Hepatocyte (in vitro differentiated cells): ENCODE measurements around the gene ATXN2. TPM values are rescaled to one million over a fixed set of nuclear protein-coding genes. Genes with fewer than 3 reads are reported as not detected.
A peak's percentile ranks its signal among the peaks of the same experiment; 100 is the strongest.

Source experiments
- DNase-seq: peaks from one replicate; pipeline ENCODE4 v3.0.0-alpha.2; 2016; ENCODE audit warnings: low spot score
- H2AFZ ChIP-seq: fragments of 200-600 bp; sonication (generic); 2 replicates; pipeline ENCODE4 v1.6.0; 2016; ENCODE audit warnings: antibody characterized with exemption, mild to moderate bottlenecking
- H3K27ac ChIP-seq: fragments of 200-600 bp; sonication (generic); 2 replicates; pipeline ENCODE4 v1.5.1; 2016; ENCODE audit warnings: mild to moderate bottlenecking
- H3K27me3 ChIP-seq: fragments of 200-600 bp; sonication (generic); 2 replicates; pipeline ENCODE4 v1.6.1; 2016
- H3K36me3 ChIP-seq: fragments of 200-600 bp; sonication (generic); replicated peaks from 2 replicates; pipeline ENCODE4 v1.5.1; 2016; ENCODE audit warnings: low read depth; ENCODE audit not compliant: insufficient read depth
- H3K4me1 ChIP-seq: fragments of 200-600 bp; sonication (generic); 2 replicates; pipeline ENCODE4 v1.5.1; 2016; ENCODE audit warnings: mild to moderate bottlenecking, moderate library complexity; ENCODE audit not compliant: insufficient read depth
- H3K4me2 ChIP-seq: fragments of 200-600 bp; sonication (generic); 2 replicates; pipeline ENCODE4 v1.6.0; 2016
- H3K4me3 ChIP-seq: fragments of 200-600 bp; sonication (generic); 2 replicates; pipeline ENCODE4 v1.5.1; 2016; ENCODE audit warnings: mild to moderate bottlenecking
- H3K79me2 ChIP-seq: fragments of 200-600 bp; sonication (generic); 2 replicates; pipeline ENCODE4 v1.6.0; 2017; ENCODE audit warnings: mild to moderate bottlenecking
- H3K9me2 ChIP-seq: fragments of 200-600 bp; sonication (generic); replicated peaks from 2 replicates; pipeline ENCODE4 v1.6.0; 2017; ENCODE audit warnings: mild to moderate bottlenecking; ENCODE audit not compliant: insufficient read depth
- H3K9me3 ChIP-seq: fragments of 200-600 bp; sonication (generic); 2 replicates; pipeline ENCODE4 v1.5.1; 2016; ENCODE audit warnings: low read depth, mild to moderate bottlenecking
- H4K20me1 ChIP-seq: fragments of 200-600 bp; sonication (generic); 2 replicates; pipeline ENCODE4 v1.6.0; 2016; ENCODE audit warnings: mild to moderate bottlenecking; ENCODE audit not compliant: insufficient read depth, poor library complexity, severe bottlenecking
- EZH2 ChIP-seq: fragments of 200-600 bp; sonication (generic); IDR thresholded peaks from 2 replicates; pipeline ENCODE4 v1.6.1; 2016; ENCODE audit warnings: antibody characterized with exemption, mild to moderate bottlenecking, borderline replicate concordance
- EZH2phosphoT487 ChIP-seq: fragments of 200-600 bp; sonication (generic); IDR thresholded peaks from one replicate; pipeline ENCODE4 v1.6.1; 2018; ENCODE audit warnings: antibody characterized with exemption, mild to moderate bottlenecking, low read depth, moderate library complexity; ENCODE audit not compliant: unreplicated experiment, severe bottlenecking
- WGBS: methylation state at CpG from one replicate; pipeline ENCODE4 v1.1.6; 2016; ENCODE audit warnings: low lambda C conversion rate; ENCODE audit errors: missing lambda C conversion rate; 5-methylcytosine and 5-hydroxymethylcytosine counted together
- polyA plus RNA-seq: library from polyadenylated mRNA; unstranded; fragments of >200 nt; fragmentation: Nextera tagmentation; extraction: Ambion mirVana; gene quantifications from 2 replicates; pipeline ENCODE4 v1.2.1, GENCODE V29; 2016
- total RNA-seq: library from RNA; depleted of rRNA; stranded (reverse); fragments of >200 nt; gene quantifications from 2 replicates; pipeline ENCODE4 v1.2.3, GENCODE V29; 2014
- TF ChIP-seq, protein P1 (sequence below): fragments of 200-600 bp; sonication (generic); IDR thresholded peaks from 2 replicates; pipeline ENCODE4 v1.5.1; 2016; ENCODE audit warnings: antibody characterized with exemption, mild to moderate bottlenecking; ENCODE audit not compliant: poor library complexity

ATXN2 gene
- total and polyA plus RNA-seq, 2 experiments from 2014 or later: 36.9 to 47.9 TPM

DNA sequence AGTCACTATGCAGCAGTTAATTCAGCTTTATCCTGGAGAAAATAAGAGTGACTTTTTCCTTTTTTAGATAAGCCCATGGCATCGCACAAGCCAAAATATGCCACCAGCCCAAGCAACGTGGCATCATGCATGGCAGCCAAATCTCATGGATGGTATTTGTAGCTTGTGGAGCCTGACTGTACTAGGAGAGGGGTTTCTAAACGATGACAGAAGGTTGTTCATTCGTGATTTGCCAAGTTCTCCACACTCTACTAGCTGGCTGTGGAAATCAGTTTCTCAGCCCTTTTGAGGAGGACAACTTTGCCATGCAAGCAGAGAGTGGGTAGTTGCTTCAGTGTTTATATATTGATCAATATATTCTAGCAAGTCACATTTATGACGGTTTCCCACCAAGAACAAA, 41.4 kb upstream of the ATXN2 start:
- no peak overlapping the region for H3K4me2 ChIP-seq
- no peaks in the 10 kb centered on the region for H4K20me1 ChIP-seq
- peaks cover 3% of the 10 kb centered on the region for H3K79me2 ChIP-seq
- H3K36me3 ChIP-seq: no peaks in the 10 kb centered on the region
- DNase-seq: no peak
- H3K9me3 ChIP-seq: no peaks in the 10 kb centered on the region
- H3K4me3 ChIP-seq: no peak overlapping the region
- TF ChIP-seq EZH2phosphoT487: no peak
- TF ChIP-seq, protein P1, sequence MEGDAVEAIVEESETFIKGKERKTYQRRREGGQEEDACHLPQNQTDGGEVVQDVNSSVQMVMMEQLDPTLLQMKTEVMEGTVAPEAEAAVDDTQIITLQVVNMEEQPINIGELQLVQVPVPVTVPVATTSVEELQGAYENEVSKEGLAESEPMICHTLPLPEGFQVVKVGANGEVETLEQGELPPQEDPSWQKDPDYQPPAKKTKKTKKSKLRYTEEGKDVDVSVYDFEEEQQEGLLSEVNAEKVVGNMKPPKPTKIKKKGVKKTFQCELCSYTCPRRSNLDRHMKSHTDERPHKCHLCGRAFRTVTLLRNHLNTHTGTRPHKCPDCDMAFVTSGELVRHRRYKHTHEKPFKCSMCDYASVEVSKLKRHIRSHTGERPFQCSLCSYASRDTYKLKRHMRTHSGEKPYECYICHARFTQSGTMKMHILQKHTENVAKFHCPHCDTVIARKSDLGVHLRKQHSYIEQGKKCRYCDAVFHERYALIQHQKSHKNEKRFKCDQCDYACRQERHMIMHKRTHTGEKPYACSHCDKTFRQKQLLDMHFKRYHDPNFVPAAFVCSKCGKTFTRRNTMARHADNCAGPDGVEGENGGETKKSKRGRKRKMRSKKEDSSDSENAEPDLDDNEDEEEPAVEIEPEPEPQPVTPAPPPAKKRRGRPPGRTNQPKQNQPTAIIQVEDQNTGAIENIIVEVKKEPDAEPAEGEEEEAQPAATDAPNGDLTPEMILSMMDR: no peak
- no peak for TF ChIP-seq EZH2
- no peak overlapping the region for H3K27ac ChIP-seq
- peaks cover 41% of the 10 kb centered on the region for H3K4me1 ChIP-seq
- H3K27me3 ChIP-seq: no peaks in the 10 kb centered on the region
- no peaks in the 10 kb centered on the region for H3K9me2 ChIP-seq
- no peak overlapping the region for H2AFZ ChIP-seq
- 96% methylated on average over 5 of the region's 5 CpGs for WGBS

GRCh38 chr12:111638556-111638955, 39.4 kb upstream of the ATXN2 start:
- H3K9me2 ChIP-seq: no peaks in the 10 kb centered on the region
- 82% methylated on average over 6 of the region's 6 CpGs for whole genome bisulfite sequencing
- no peak overlapping the region for H3K4me3 ChIP-seq
- peak overlapping the region; percentile 95 for H3K27ac ChIP-seq
- no peak for DNase-seq
- H3K4me1 ChIP-seq: peaks cover 39% of the 10 kb centered on the region
- H3K9me3 ChIP-seq: no peaks in the 10 kb centered on the region
- no peaks in the 10 kb centered on the region for H4K20me1 ChIP-seq
- TF ChIP-seq EZH2phosphoT487 (no peak), EZH2 (no peak)
- TF ChIP-seq, protein P1: no peak
- H3K36me3 ChIP-seq: no peaks in the 10 kb centered on the region
- H2AFZ ChIP-seq: no peak overlapping the region
- H3K4me2 ChIP-seq: no peak overlapping the region
- H3K27me3 ChIP-seq: no peaks in the 10 kb centered on the region
- peaks cover 3% of the 10 kb centered on the region for H3K79me2 ChIP-seq

DNA sequence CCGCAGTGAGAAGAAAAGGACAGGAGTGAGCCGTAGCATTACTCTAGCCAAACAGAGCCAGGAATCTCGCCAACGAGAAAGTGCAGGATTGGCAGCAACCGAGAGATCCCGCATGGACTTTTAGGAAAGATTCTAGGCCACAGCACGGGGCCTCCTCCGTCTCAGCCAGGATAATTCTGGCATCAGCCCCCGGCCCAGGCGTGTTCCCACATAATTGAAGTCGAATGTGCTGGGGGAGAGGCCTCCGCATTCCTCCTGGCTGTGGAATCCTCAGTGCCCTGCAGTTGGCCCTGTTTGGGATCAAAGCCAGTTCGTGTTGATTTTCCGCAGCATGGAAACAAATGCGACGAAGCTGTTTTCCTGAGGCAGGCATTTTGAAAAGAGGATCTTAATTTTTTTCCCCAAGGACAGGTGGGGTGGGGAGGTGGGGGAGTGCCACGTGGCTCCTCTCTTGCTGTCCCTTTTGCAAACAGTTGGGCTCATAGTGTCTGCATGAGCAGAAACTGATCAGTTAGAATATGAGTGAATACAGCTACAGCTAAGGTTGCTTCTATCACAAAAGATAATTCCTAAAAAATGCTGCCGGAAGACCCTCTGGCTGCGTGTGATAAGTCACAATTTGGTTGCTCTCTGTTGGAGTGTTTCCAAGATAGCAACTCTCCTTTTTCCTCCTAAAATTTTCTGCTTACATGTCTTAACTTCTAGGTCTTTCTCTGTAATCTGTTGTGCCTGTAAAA, 37.3 kb upstream of the ATXN2 start:
- Histone ChIP-seq H2AFZ (peak overlapping the region; percentile 41), H3K4me2 (peak overlapping the region; percentile 63)

More for the DNA sequence above, 37.3 kb upstream of the ATXN2 start:
- Histone ChIP-seq H4K20me1 (no peaks in the 10 kb centered on the region), H3K9me2 (no peaks in the 10 kb centered on the region), H3K36me3 (no peaks in the 10 kb centered on the region), H3K9me3 (no peaks in the 10 kb centered on the region), H3K27ac (peak overlapping the region; percentile 95), H3K79me2 (peaks cover 3% of the 10 kb centered on the region), H3K4me1 (peaks cover 23% of the 10 kb centered on the region), H3K27me3 (no peaks in the 10 kb centered on the region), H3K4me3 (no peak overlapping the region)
- TF ChIP-seq EZH2: no peak
- TF ChIP-seq EZH2phosphoT487: no peak
- TF ChIP-seq, protein P1: no peak
- WGBS: 27% methylated on average over 19 of the region's 19 CpGs
- DNase-seq: peak; percentile 78
